Astrocyte of the spinal cord (primary cell): ENCODE results near the gene PBX2.

Experiments
- DNase-seq: peaks from one replicate; pipeline ENCODE4 v3.0.0; 2011; ENCODE audit warnings: low read depth, low spot score
- H3K4me3 ChIP-seq: 2 replicates; pipeline ENCODE4 v1.5.1; 2011; ENCODE audit warnings: low read depth, mild to moderate bottlenecking, low read length, moderate library complexity
- CTCF ChIP-seq: IDR thresholded peaks from 2 replicates; pipeline ENCODE4 v1.5.1; 2012; ENCODE audit warnings: low read depth, mild to moderate bottlenecking, low read length, inconsistent platforms
- in situ Hi-C: cut with HindIII; loops from 2 replicates; pipeline ENCODE4 v1.10.0; 2017; ENCODE audit warnings: low sequenced_read_pairs

Gene PBX2

GRCh38 chr6:32222333-32223230, 32.6 kb upstream of the PBX2 start:
- no peak for DNase-seq
- TF ChIP-seq CTCF: no peak
- no peak overlapping the region for H3K4me3 ChIP-seq
- in situ Hi-C loops: no loop called here

- in situ Hi-C loops: no loop called here
- no peak for TF ChIP-seq CTCF
- no peak for DNase-seq
- H3K4me3 ChIP-seq: no peak overlapping the region
Measured at GRCh38 chr6:32220021-32220420, 30.0 kb upstream of the PBX2 start.

- no peak for TF ChIP-seq CTCF
- no peak overlapping the region for H3K4me3 ChIP-seq
- in situ Hi-C loops: no loop called here
- no peak for DNase-seq
Measured at GRCh38 chr6:32218167-32218566, 28.2 kb upstream of the PBX2 start.

GRCh38 chr6:32216998-32217397, 27.0 kb upstream of the PBX2 start:
- no peak for TF ChIP-seq CTCF
- H3K4me3 ChIP-seq: no peak overlapping the region
- DNase-seq: no peak
- in situ Hi-C loops: no loop called here

- no peak for TF ChIP-seq CTCF
- in situ Hi-C loops: no loop called here
- no peak overlapping the region for H3K4me3 ChIP-seq
- no peak for DNase-seq
Measured at GRCh38 chr6:32216285-32216684, 26.3 kb upstream of the PBX2 start.

GRCh38 chr6:32215617-32216016, 25.6 kb upstream of the PBX2 start:
- no peak for TF ChIP-seq CTCF
- no peak for DNase-seq
- in situ Hi-C loops: no loop called here
- no peak overlapping the region for H3K4me3 ChIP-seq
